ENCODE measurements around the gene HIBCH. TPM values are rescaled to one million over a fixed set of nuclear protein-coding genes. Genes with fewer than 3 reads are reported as not detected.
"Not testable (repeated sequence)": the region's sequence is repeated elsewhere in the genome, so short reads cannot be mapped to it uniquely, and the experiment has no call there.

The HIBCH gene
- total RNA-seq, 2 experiments from 2014 or later = 13.5 to 13.7 TPM

DNA sequence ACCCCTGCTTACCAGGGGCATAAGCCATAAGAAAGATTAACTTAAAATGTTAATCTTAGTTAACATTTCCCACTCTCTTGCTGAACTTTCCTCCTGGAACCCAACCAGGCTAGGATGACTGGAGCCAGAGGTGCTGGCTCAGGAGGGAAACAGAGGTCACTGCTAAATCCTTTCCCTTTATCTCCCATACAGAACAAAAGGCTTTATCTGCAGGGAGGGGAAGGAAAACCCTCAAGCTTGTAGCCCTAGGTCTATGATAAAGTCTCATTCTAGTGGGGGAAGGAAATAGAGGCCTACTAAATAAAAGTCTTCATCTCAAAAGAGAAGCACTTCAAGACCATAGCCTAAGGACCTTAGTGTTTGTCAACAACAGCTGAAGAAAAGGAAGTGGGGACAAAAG, 18.6 kb downstream of the HIBCH start:
- H3K27ac Mint-ChIP-seq = no peak overlapping the region
- peaks cover 22% of the 10 kb centered on the region for H3K36me3 Mint-ChIP-seq (ENCODE audit: low read depth)
- no peak overlapping the region for H3K4me3 Mint-ChIP-seq
- no peaks in the 10 kb centered on the region for H3K4me1 Mint-ChIP-seq (ENCODE audit: low read depth)
- no peaks in the 10 kb centered on the region for H3K27me3 Mint-ChIP-seq (ENCODE audit: low read depth)
- ChIA-PET CTCF (no interaction called here), POLR2A (no interaction called here)
- no peaks in the 10 kb centered on the region for H3K9me3 Mint-ChIP-seq (ENCODE audit: insufficient read depth)
- DNase-seq (no peak), ATAC-seq (no peak)

DNA sequence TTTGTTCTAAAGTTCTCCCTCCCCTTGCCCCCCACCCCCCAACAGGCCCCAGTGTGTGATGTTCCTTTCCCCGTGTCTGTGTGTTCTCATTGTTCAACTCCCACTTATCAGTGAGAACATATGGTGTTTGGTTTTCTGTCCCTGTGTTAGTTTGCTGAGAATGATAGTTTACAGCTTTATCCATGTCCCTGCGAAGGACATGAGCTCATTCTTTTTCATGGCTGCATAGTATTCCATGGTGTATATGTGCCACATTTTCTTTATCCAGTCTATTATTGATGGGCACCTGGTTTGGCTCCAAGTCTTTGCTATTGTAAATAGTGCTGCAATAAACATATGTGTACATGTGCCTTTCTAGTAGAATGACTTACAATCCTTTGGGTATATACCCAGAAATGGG, 21.7 kb downstream of the HIBCH start:
- DNase-seq; POLR2A ChIA-PET; H3K27me3 Mint-ChIP-seq (ENCODE audit: low read depth); H3K27ac Mint-ChIP-seq; CTCF ChIA-PET; H3K4me1 Mint-ChIP-seq (ENCODE audit: low read depth); H3K9me3 Mint-ChIP-seq (ENCODE audit: insufficient read depth); H3K4me3 Mint-ChIP-seq; ATAC-seq: not testable (repeated sequence)
- peaks cover 24% of the 10 kb centered on the region for H3K36me3 Mint-ChIP-seq (ENCODE audit: low read depth)

DNA sequence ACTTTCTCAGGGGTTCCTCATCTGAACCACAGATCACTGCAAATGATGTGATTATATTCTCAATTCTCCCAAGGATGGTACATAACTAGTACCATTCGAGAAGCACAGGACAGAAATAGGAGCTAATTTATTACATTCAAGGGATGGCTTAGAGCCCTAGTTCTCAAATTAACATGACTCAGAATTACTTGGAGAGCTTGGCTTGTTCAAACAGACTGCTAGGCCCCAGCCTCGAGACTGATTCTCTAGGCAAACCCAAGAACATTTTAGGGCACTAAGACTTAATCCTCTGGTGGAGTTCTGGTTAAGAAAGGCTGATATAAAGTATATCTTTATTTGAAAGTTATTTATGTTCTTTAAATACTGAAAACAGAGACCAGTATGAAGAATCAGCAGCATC, 35.8 kb downstream of the HIBCH start:
- Mint-ChIP-seq H3K4me3 (no peak overlapping the region), H3K27me3 (ENCODE audit: low read depth) (no peaks in the 10 kb centered on the region), H3K9me3 (ENCODE audit: insufficient read depth) (no peaks in the 10 kb centered on the region), H3K27ac (no peak overlapping the region), H3K4me1 (ENCODE audit: low read depth) (no peaks in the 10 kb centered on the region), H3K36me3 (ENCODE audit: low read depth) (peaks cover 14% of the 10 kb centered on the region)
- DNase-seq = no peak
- CTCF ChIA-PET = no interaction called here
- ATAC-seq = no peak
- POLR2A ChIA-PET = no interaction called here

DNA sequence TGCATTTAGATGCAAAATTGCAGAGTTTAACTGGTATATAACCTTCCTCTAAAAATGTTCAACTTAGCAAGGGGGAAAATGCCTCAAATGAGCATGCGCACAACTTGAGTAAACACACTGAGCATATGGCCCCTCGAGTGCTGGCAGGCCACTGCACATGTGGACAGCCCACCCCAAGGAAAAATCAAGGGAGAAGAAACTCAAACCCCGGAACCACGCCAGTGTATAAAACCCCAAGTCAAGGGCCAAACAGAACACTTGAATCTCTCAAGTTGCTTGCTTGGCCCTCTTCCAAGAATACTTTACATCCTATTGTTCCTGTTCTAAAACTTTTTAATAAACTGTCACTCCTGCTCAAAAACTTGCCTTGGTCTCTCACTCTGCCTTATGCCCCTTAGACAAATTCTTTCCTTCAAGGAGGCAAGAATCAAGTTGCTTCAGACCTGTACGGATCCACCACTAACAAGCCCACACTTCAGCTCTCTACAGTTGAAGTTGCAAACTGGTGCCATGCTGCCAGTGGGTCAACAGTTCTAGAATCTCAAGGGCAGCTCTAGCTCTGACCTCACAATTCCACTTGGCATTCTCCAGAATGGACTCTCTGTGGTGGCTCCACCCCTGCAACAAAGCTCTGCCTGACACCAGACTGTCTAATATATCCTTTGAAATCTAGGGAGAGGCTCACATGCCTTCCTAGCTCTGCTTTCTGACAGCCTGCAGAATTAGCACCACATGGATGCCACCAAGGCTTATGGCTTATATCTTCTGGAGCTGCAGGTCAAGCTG, 38.9 kb downstream of the HIBCH start:
- CTCF ChIA-PET = interaction anchor here (0.8 kb wide), 1 partner anchor 26 kb away, joined by 3 read pairs; no protein-coding TSS in a partner anchor
- DNase-seq (no peak), ATAC-seq (no peak)
- H3K27ac Mint-ChIP-seq = no peak overlapping the region
- no peaks in the 10 kb centered on the region for H3K27me3 Mint-ChIP-seq (ENCODE audit: low read depth)
- POLR2A ChIA-PET = no interaction called here
- H3K4me1 Mint-ChIP-seq (ENCODE audit: low read depth) = no peaks in the 10 kb centered on the region
- H3K4me3 Mint-ChIP-seq = no peak overlapping the region
- peaks cover 7% of the 10 kb centered on the region for H3K36me3 Mint-ChIP-seq (ENCODE audit: low read depth)
- H3K9me3 Mint-ChIP-seq (ENCODE audit: insufficient read depth) = no peaks in the 10 kb centered on the region

DNA sequence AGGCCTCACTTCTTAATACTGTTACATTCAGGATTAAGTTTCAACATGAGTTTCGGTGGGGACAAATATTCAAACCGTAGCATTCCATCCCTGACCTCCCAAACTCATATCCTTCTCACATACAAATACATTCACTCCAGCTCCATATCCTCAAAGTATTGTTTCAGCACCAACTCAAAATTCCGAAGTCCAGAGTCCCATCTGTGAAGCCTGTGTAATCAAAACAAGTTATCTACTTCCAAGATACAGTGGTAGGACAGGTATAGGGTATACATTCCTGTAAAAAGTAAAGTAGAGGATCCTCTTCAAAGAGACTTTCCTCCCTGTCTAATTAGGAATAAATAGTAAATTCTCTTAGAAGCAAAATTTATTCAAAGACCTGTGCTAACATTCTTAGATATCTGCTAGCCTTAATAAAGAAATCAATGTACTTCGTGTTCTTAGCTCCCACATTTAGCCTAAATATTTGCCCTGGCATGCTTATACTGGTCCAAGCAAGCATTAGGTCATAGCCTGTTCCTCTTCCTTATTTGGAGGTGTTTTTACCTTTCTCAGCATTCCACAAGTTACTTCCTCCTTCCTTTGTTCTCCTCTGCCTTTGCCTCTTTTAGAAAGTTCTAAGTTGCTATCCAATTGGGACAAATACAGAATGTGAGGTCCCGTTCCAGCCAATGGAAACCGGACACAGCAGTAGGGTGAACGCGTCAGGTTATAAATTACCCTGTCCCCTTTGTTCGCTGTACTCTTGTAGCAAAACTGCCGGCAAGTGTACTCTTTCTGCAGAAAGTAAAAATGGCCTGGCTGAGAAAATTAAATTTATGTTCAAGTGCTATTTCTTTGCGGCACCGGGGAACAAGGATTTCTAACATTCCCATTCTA, 40.1 kb downstream of the HIBCH start:
- H3K27ac Mint-ChIP-seq; H3K4me3 Mint-ChIP-seq; H3K36me3 Mint-ChIP-seq (ENCODE audit: low read depth); DNase-seq; H3K27me3 Mint-ChIP-seq (ENCODE audit: low read depth); POLR2A ChIA-PET; H3K4me1 Mint-ChIP-seq (ENCODE audit: low read depth); ATAC-seq; H3K9me3 Mint-ChIP-seq (ENCODE audit: insufficient read depth): not testable (repeated sequence)
- CTCF ChIA-PET = interaction anchor here (1.2 to 1.7 kb wide), 3 partner anchors 13 to 30 kb away, joined by 3 to 4 read pairs (median 3); no protein-coding TSS in a partner anchor

DNA sequence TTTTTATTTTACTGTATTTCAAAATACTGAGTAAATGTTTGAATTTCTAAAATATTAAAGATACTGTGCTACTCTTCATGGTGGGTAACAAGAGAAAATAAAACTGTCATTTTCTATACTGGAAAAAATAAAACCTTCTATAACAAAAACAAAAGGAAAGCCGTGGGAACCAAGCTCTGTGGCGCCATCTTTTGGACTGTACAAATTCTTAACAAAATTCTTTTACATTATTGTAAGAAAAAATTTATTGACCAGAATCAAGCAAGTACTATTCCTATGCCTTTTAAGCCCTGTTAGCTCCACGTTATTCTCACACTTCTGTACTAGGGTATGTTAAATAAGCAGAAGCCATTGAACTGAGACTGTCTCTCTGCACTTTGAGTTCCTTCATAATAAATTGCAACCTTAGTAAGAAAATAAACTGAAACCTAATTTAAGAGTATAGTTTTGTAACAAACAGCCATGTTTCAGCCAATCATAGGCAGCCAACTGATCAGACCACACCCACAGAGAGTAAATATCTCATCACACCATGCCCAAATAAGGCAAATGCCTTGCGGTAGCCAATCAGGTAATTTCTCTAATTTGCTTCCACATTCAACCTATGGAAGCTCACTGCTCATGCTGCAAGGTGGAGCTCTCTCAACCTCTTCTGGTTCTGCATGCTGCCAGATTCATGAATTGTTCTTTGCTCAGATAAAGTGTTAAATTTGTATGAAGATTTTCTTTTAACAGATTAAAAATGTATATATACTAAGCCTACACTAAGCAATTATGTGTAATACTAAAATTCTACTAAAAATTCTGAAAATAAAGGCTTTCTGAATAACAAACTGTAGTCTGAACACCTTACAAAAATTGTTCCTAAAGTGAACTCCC, 42.2 kb downstream of the HIBCH start:
- ChIA-PET POLR2A (interaction anchor here (0.6 kb wide), 1 partner anchor 13 kb away, joined by 3 read pairs; no protein-coding TSS in a partner anchor), CTCF (interaction anchor here (0.7 to 2.4 kb wide), 10 partner anchors 11 to 458 kb away, joined by 3 to 10 read pairs (median 3); no protein-coding TSS in a partner anchor)
- no peak overlapping the region for H3K27ac Mint-ChIP-seq
- peak; percentile 55 for ATAC-seq
- H3K27me3 Mint-ChIP-seq (ENCODE audit: low read depth) = no peaks in the 10 kb centered on the region
- peaks cover 3% of the 10 kb centered on the region for H3K4me1 Mint-ChIP-seq (ENCODE audit: low read depth)
- no peak overlapping the region for H3K4me3 Mint-ChIP-seq
- DNase-seq = peak; percentile 32
- no peaks in the 10 kb centered on the region for H3K9me3 Mint-ChIP-seq (ENCODE audit: insufficient read depth)
- H3K36me3 Mint-ChIP-seq (ENCODE audit: low read depth) = no peaks in the 10 kb centered on the region

DNA sequence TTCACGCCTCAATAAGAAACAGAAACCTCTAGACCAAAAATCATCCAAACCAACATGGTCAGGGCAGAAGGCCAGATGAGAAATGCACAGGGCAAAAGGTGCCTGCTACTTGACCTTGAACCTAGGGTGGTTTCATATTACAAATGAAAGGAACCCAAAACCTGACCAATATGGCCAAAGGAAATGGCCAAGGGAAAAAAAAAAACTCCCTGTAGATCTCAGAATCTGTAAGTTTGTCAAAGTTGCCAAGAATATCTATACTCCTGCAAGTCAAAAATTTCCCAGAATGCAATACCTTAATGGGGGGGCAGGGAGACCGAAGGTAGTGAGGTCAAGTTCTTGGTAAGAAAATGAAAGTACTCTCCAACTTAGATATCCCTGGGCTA, 47.2 kb downstream of the HIBCH start:
- CTCF ChIA-PET = interaction anchor here (1.2 kb wide), 1 partner anchor 9 kb away, joined by 4 read pairs; no protein-coding TSS in a partner anchor
- no peak overlapping the region for H3K27ac Mint-ChIP-seq
- POLR2A ChIA-PET = no interaction called here
- peaks cover 5% of the 10 kb centered on the region for H3K4me1 Mint-ChIP-seq (ENCODE audit: low read depth)
- H3K9me3 Mint-ChIP-seq (ENCODE audit: insufficient read depth) = no peaks in the 10 kb centered on the region
- no peak overlapping the region for H3K4me3 Mint-ChIP-seq
- DNase-seq (no peak), ATAC-seq (no peak)
- no peaks in the 10 kb centered on the region for H3K27me3 Mint-ChIP-seq (ENCODE audit: low read depth)
- peaks cover 2% of the 10 kb centered on the region for H3K36me3 Mint-ChIP-seq (ENCODE audit: low read depth)

DNA sequence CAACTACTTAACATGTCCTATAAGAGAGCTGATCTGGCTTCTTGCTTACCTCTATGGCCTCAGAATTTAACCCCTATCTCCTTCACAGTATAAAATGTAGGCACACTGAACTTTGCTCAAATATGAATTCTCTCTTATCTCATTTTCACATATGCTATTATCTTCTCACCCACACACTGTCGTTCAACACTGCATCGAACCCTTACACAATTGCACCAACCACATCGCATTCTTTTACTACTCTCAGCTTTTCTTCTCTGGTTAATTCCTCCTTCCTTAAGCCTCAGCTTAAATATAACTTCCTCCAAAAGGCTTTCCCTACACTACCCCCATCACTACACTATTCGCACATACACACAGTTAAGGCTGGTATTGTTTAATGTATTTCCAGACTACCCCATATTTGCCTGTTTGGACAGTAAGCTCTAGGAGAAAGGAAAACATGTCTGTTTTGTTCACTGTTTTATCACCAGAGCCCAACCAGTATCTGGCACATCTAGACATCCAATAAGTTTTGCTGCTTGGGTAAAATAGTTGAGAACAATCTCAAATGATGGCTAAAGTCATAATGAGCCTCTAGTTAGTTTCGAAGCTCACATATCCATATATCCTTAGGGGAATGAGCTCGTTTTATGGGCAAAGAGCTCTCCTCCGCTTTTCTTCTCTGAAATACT, 47.7 kb downstream of the HIBCH start:
- ChIA-PET POLR2A (no interaction called here), CTCF (interaction anchor here (1.2 kb wide), 1 partner anchor 9 kb away, joined by 4 read pairs; no protein-coding TSS in a partner anchor)
- Mint-ChIP-seq H3K36me3 (ENCODE audit: low read depth) (peaks cover 4% of the 10 kb centered on the region), H3K27ac (no peak overlapping the region), H3K9me3 (ENCODE audit: insufficient read depth) (no peaks in the 10 kb centered on the region), H3K27me3 (ENCODE audit: low read depth) (no peaks in the 10 kb centered on the region), H3K4me3 (no peak overlapping the region), H3K4me1 (ENCODE audit: low read depth) (peaks cover 5% of the 10 kb centered on the region)
- DNase-seq (no peak), ATAC-seq (no peak)

DNA sequence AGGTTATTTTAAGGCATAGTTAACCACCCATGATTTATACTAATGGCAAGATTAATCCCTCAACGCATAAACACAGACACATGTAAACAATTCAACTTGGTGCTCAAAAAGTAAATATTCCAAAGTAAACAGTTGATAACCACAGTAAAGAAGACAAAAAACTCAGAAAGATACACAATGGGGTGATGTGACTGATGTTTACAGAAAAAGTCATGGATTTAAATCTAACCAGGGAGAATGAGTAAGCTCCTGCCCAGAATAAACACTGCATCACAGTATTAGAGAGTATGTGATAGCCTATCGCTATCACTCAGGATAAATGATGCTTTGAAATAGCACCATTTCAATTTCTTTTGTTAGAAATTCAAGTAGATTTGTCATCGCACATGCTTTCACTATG, 49.3 kb downstream of the HIBCH start:
- Mint-ChIP-seq H3K4me1 (ENCODE audit: low read depth) (peaks cover 5% of the 10 kb centered on the region), H3K27ac (no peak overlapping the region), H3K9me3 (ENCODE audit: insufficient read depth) (peaks cover 2% of the 10 kb centered on the region), H3K36me3 (ENCODE audit: low read depth) (peaks cover 5% of the 10 kb centered on the region), H3K27me3 (ENCODE audit: low read depth) (no peaks in the 10 kb centered on the region), H3K4me3 (no peak overlapping the region)
- POLR2A ChIA-PET = no interaction called here
- CTCF ChIA-PET = no interaction called here
- DNase-seq = no peak
- ATAC-seq = no peak

DNA sequence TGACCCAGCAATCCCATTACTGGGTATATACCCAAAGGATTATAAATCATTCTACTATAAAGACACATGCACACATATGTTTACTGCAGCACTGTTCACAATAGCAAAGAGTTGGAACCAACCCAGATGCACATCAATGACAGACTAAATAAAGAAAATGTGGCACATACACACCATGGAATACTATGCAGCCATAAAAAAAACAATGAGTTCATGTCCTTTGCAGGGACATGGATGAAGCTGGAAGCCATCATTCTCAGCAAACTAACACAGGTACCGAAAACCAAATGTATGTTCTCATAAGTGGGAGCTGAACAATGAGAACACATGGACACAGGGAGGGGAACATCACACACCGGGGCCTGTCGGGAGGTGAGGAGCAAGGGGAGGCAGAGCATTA, 49.9 kb downstream of the HIBCH start:
- H3K9me3 Mint-ChIP-seq (ENCODE audit: insufficient read depth); H3K27me3 Mint-ChIP-seq (ENCODE audit: low read depth); DNase-seq; POLR2A ChIA-PET; H3K27ac Mint-ChIP-seq; CTCF ChIA-PET; H3K4me1 Mint-ChIP-seq (ENCODE audit: low read depth); ATAC-seq; H3K36me3 Mint-ChIP-seq (ENCODE audit: low read depth); H3K4me3 Mint-ChIP-seq: not testable (repeated sequence)

DNA sequence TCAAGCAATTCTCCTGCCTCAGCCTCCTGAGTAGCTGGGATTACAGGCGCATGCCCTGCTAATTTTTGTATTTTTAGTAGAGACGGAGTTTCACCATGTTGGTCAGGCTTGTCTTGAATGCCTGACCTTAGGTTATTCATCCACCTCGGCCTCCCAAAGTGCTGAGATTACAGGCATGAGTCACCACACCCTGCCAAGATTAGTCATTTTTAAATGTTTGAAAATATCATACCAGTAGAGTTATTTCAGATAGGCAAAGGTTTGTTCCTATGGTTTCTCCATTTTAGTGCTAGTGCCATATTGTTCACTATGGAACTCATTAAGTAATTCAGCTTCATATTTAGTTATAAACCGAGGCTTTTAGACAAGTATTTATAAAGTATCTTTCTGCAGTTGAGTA, 52.3 kb downstream of the HIBCH start:
- Mint-ChIP-seq H3K27ac (no peak overlapping the region), H3K9me3 (ENCODE audit: insufficient read depth) (peaks cover 3% of the 10 kb centered on the region), H3K4me3 (no peak overlapping the region), H3K4me1 (ENCODE audit: low read depth) (peaks cover under 1% of the 10 kb centered on the region), H3K36me3 (ENCODE audit: low read depth) (peaks cover 8% of the 10 kb centered on the region), H3K27me3 (ENCODE audit: low read depth) (no peaks in the 10 kb centered on the region)
- CTCF ChIA-PET = interaction anchor here (1.4 kb wide), 1 partner anchor 10 kb away, joined by 5 read pairs; no protein-coding TSS in a partner anchor
- no peak for ATAC-seq
- no peak for DNase-seq
- POLR2A ChIA-PET = no interaction called here
